ENCODE data around the gene ACOT9. TPM values are rescaled to one million over a fixed set of nuclear protein-coding genes. Genes with fewer than 3 reads are reported as not detected.
"Not testable (repeated sequence)": the region's sequence is repeated elsewhere in the genome, so short reads cannot be mapped to it uniquely, and the experiment has no call there.

Gene ACOT9
- total RNA-seq, 2 donors from 2014 or later, result 39.6 to 43.6 TPM

DNA sequence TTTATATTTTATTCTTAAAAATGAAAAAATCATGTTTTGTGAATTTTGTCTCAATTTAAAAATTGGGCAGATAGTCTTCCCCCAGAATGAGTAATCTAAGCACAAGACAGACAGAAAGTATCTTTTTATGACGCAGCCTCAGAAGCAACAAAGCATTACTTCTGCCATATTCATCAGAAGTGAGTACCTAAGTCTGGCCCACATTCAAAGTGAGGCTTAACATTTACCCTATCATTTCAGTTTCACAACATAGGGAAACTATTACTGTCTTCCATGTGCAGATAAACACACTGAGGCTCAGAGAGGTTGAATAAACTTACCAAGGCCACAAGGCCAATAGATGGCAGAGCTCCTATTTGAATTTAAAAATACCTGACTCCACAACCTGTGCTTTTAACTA lies 80.2 kb downstream of the ACOT9 start:
- Histone ChIP-seq H3K27ac (no peak overlapping the region), H3K36me3 (no peaks in the 10 kb centered on the region), H3K27me3 (no peaks in the 10 kb centered on the region), H3K4me3 (no peak overlapping the region), H3K4me1 (peaks cover 0 to 3% of the 10 kb centered on the region in 2 donors), H3K9me3 (no peaks in the 10 kb centered on the region)
- TF ChIP-seq, protein P1, sequence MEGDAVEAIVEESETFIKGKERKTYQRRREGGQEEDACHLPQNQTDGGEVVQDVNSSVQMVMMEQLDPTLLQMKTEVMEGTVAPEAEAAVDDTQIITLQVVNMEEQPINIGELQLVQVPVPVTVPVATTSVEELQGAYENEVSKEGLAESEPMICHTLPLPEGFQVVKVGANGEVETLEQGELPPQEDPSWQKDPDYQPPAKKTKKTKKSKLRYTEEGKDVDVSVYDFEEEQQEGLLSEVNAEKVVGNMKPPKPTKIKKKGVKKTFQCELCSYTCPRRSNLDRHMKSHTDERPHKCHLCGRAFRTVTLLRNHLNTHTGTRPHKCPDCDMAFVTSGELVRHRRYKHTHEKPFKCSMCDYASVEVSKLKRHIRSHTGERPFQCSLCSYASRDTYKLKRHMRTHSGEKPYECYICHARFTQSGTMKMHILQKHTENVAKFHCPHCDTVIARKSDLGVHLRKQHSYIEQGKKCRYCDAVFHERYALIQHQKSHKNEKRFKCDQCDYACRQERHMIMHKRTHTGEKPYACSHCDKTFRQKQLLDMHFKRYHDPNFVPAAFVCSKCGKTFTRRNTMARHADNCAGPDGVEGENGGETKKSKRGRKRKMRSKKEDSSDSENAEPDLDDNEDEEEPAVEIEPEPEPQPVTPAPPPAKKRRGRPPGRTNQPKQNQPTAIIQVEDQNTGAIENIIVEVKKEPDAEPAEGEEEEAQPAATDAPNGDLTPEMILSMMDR (IDR thresholded peaks at IDR 0.05), result no peak
- DNase-seq (ENCODE audit: low spot score), result no peak

DNA sequence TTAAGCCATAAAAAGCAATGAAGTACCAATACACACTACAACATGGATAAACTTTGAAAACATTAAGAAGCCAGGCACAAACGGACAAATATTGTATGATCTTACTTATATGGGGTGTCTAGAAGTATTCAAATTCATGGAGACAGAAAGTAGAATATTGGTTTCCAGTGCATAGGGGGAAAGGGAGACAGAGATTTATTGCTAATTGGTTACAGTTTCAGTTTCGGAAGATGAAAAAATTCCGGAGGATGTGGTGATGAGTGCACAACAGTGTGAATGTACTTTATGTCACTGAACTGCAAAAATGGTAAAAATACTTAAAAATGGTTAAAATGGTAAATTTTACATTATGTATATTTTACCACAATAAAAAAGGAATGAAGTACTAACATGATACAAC lies 80.9 kb downstream of the ACOT9 start:
- H3K36me3 ChIP-seq, result no peaks in the 10 kb centered on the region
- no peak overlapping the region for H3K27ac ChIP-seq
- no peaks in the 10 kb centered on the region for H3K27me3 ChIP-seq
- H3K4me3 ChIP-seq, result no peak overlapping the region
- no peak for DNase-seq (ENCODE audit: low spot score)
- TF ChIP-seq, protein P1 (IDR thresholded peaks at IDR 0.05), result no peak
- peaks cover 0 to 3% of the 10 kb centered on the region in 2 donors for H3K4me1 ChIP-seq
- no peaks in the 10 kb centered on the region for H3K9me3 ChIP-seq

DNA sequence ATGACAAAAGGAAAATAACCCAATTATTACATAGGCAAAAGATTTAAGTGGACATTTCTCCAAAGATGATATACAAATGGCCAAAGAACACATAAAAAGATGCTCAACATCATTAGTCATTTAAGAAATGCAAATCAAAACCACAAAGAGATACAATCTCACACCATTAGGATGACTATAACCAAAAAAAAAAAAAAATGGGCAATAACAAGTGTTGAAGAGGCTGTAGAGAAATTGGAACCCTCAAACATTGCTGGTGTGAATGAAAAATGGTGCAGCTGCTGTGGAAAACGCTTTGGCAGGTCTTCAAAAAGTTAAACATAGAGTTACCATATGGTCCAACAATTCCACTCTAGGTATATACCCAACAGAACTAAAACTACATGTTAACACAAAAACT lies 81.4 kb downstream of the ACOT9 start:
- TF ChIP-seq, protein P1 (IDR thresholded peaks at IDR 0.05), result no peak
- Histone ChIP-seq H3K4me1 (no peaks in the 10 kb centered on the region), H3K36me3 (no peaks in the 10 kb centered on the region), H3K27ac (no peak overlapping the region), H3K27me3 (no peaks in the 10 kb centered on the region), H3K9me3 (no peaks in the 10 kb centered on the region), H3K4me3 (no peak overlapping the region)
- no peak for DNase-seq (ENCODE audit: low spot score)

DNA sequence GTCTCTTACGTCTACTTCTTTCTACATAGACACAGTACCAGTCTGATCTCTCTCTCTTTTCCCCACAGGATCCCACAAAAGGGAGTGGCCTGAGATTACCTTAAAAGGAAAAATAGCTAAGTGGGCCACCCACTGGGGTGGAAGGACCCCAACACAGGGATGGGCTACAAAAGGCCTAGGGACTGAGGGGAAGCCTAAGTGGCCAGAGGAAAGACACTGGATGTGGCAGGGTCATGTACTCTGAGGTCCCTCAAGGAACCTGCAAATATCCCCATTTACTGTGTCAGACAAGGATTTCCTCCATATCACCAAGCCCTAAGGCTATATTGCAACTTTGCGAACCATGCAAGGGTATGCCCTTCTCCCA lies 82.3 kb downstream of the ACOT9 start:
- TF ChIP-seq, protein P1 (IDR thresholded peaks at IDR 0.05), result no peak

DNA sequence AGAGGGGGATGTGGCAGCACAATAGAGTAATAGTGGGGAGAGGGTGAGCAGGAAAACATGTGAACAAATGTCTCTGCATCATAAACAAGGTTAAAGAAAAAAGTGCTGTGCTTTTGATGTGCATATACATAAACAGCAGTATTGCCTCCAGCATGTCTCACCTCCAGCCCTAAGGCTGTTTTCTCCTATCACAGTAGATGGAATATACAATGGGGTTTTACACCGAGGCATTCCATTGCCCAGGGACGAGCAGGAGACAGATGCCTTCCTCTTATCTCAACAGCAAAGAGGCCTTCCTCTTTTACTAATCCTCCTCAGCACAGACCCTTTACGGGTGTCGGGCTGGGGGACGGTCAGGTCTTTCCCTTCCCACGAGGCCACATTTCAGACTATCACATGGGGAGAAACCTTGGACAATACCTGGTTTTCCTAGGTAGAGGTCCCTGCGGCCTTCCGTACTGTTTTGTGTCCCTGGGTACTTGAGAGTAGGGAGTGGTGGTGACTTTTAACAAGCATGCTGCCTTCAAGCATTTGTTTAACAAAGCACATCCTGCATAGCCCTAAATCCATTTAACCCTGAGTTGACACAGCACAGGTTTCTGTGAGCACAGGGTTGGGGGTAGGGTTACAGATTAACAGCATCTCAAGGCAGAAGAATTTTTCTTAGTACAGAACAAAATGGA lies 82.9 kb downstream of the ACOT9 start:
- not testable (repeated sequence) for H3K27me3 ChIP-seq; H3K4me3 ChIP-seq; H3K9me3 ChIP-seq; DNase-seq (ENCODE audit: low spot score); H3K27ac ChIP-seq; H3K4me1 ChIP-seq; H3K36me3 ChIP-seq

More for the DNA sequence above, 82.3 kb downstream of the ACOT9 start:
- no peak for DNase-seq (ENCODE audit: low spot score)
- H3K36me3 ChIP-seq, result no peaks in the 10 kb centered on the region
- no peak overlapping the region for H3K27ac ChIP-seq
- H3K4me1 ChIP-seq, result no peaks in the 10 kb centered on the region
- no peaks in the 10 kb centered on the region for H3K27me3 ChIP-seq
- H3K4me3 ChIP-seq, result no peak overlapping the region
- no peaks in the 10 kb centered on the region for H3K9me3 ChIP-seq

DNA sequence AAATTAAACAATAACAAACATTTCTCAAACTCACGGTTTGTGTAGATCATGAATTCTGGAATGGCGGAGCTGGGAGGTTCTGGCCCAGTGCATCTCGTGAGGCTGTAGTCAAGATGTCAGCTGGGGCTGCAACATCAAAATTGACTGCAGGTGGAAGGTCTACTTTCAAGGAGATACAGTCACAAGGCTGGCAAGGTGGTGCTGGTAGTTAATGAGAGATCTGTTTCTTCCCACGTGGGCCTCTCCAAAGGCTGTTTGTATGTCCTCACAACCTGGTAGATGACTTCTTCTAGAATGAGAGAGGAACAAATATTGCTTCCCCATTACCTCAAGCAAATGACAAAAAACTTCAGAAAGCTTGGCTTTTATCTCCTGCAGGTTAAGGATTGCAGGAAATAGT lies 83.7 kb downstream of the ACOT9 start:
- no peaks in the 10 kb centered on the region for H3K36me3 ChIP-seq
- TF ChIP-seq, protein P1 (IDR thresholded peaks at IDR 0.05), result no peak
- no peaks in the 10 kb centered on the region for H3K27me3 ChIP-seq
- DNase-seq (ENCODE audit: low spot score), result no peak
- H3K4me1 ChIP-seq, result no peaks in the 10 kb centered on the region
- H3K4me3 ChIP-seq, result no peak overlapping the region
- no peaks in the 10 kb centered on the region for H3K9me3 ChIP-seq
- no peak overlapping the region for H3K27ac ChIP-seq

All from right atrium auricular region (tissue), 2 donors.